GM13977 (cell line): ENCODE data around the gene NGF.

Source experiments
- DNase-seq: peaks from one replicate; pipeline ENCODE4 v3.0.0; 2012; ENCODE audit warnings: low spot score
- in situ Hi-C: fragments of 300-500 bp; cut with MboI; formaldehyde crosslinking; loops from one replicate; pipeline ENCODE4 v1.12.0; 2022; ENCODE audit warnings: low sequenced_read_pairs, low pct_unique_long_range_greater_than_20kb, mixed read lengths, inconsistent platforms; ENCODE audit not compliant: unreplicated experiment
- TF ChIP-seq, protein P1 (sequence below): IDR thresholded peaks from 2 replicates; pipeline ENCODE4 v1.5.1; 2012; ENCODE audit warnings: mild to moderate bottlenecking, control low read depth; ENCODE audit not compliant: insufficient read depth; ENCODE audit errors: extremely low read depth, missing control alignments

Gene NGF

GRCh38 chr1:115238336-115239147, 99.5 kb downstream of the NGF start:
- no peak for DNase-seq
- in situ Hi-C loops = no loop called here
- TF ChIP-seq, protein P1, sequence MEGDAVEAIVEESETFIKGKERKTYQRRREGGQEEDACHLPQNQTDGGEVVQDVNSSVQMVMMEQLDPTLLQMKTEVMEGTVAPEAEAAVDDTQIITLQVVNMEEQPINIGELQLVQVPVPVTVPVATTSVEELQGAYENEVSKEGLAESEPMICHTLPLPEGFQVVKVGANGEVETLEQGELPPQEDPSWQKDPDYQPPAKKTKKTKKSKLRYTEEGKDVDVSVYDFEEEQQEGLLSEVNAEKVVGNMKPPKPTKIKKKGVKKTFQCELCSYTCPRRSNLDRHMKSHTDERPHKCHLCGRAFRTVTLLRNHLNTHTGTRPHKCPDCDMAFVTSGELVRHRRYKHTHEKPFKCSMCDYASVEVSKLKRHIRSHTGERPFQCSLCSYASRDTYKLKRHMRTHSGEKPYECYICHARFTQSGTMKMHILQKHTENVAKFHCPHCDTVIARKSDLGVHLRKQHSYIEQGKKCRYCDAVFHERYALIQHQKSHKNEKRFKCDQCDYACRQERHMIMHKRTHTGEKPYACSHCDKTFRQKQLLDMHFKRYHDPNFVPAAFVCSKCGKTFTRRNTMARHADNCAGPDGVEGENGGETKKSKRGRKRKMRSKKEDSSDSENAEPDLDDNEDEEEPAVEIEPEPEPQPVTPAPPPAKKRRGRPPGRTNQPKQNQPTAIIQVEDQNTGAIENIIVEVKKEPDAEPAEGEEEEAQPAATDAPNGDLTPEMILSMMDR = no peak

- TF ChIP-seq, protein P1 = no peak
- DNase-seq = no peak
- in situ Hi-C loops = no loop called here
Observed at GRCh38 chr1:115237507-115237906, 100.5 kb downstream of the NGF start.

GRCh38 chr1:115237023-115237422, 101.0 kb downstream of the NGF start:
- in situ Hi-C loops = no loop called here
- DNase-seq = no peak
- TF ChIP-seq, protein P1 = no peak
